Fibroblast of lung (primary cell): ENCODE results near the gene ZNF429.

Experiments used
- EZH2 ChIP-seq: IDR thresholded peaks from 2 replicates; pipeline ENCODE4 v1.5.1; 2012; ENCODE audit warnings: low read length, control low read depth, mild to moderate bottlenecking; ENCODE audit errors: missing control alignments
- TF ChIP-seq, protein P1 (sequence below), 2 donors: IDR thresholded peaks in 1 of 2; conservative IDR thresholded peaks in 1 of 2; 1 replicate in 1 of 2; 2 replicates in 1 of 2; pipeline ENCODE4 v1.5.1; 2011 to 2012; ENCODE audit warnings: low read length in 2 of 2, control low read depth in 1 of 2, inconsistent platforms in 1 of 2, low read depth in 1 of 2, mild to moderate bottlenecking in 1 of 2

DNA sequence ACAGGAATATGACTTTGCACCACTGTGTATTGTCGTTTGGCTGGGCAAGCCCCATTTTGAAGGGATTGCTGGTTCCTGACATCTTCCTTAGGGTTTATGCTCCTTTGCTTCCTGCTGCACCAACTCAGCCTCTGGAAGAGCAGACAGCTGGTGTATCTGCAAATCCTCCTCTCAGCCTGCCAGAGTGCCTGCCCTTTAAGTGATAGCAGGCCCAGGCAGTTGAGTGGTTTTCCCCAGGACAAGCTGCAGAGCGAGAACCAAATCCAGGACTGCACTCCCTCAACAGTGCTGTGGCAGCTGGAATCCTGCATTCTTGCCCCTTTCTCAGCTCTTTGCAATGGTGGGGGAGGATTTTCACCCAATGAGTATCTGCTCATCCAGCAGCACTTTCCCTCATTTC, 85.5 kb downstream of the ZNF429 start:
- TF ChIP-seq, protein P1, sequence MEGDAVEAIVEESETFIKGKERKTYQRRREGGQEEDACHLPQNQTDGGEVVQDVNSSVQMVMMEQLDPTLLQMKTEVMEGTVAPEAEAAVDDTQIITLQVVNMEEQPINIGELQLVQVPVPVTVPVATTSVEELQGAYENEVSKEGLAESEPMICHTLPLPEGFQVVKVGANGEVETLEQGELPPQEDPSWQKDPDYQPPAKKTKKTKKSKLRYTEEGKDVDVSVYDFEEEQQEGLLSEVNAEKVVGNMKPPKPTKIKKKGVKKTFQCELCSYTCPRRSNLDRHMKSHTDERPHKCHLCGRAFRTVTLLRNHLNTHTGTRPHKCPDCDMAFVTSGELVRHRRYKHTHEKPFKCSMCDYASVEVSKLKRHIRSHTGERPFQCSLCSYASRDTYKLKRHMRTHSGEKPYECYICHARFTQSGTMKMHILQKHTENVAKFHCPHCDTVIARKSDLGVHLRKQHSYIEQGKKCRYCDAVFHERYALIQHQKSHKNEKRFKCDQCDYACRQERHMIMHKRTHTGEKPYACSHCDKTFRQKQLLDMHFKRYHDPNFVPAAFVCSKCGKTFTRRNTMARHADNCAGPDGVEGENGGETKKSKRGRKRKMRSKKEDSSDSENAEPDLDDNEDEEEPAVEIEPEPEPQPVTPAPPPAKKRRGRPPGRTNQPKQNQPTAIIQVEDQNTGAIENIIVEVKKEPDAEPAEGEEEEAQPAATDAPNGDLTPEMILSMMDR (conservative IDR thresholded peaks at IDR 0.05 in 1 of 2, IDR thresholded peaks at IDR 0.05 in 1 of 2; ENCODE audit: low read depth in 1 of 2, low read length in 2 of 2), result no peak
- no peak for TF ChIP-seq EZH2
